Neuronal stem cell (in vitro differentiated cells): ENCODE results near the gene MAP3K4.

Experiments used
- DNase-seq: peaks from one replicate; pipeline ENCODE4 v3.0.0-alpha.2; 2013; ENCODE audit warnings: low spot score
- H2AFZ ChIP-seq: one replicate; pipeline ENCODE4 v1.6.1; 2013; ENCODE audit warnings: mild to moderate bottlenecking, low read length, inconsistent platforms
- H2AK5ac ChIP-seq: 2 replicates; pipeline ENCODE4 v1.6.1; 2013; ENCODE audit warnings: low read depth, mild to moderate bottlenecking, inconsistent platforms, low read length, moderate library complexity, mixed read lengths
- H2BK120ac ChIP-seq: 2 replicates; pipeline ENCODE4 v1.6.1; 2013; ENCODE audit warnings: low read depth, mild to moderate bottlenecking, inconsistent platforms, low read length, moderate library complexity, mixed read lengths
- H2BK12ac ChIP-seq: one replicate; pipeline ENCODE4 v1.6.1; 2013; ENCODE audit warnings: low read length, inconsistent platforms
- H2BK15ac ChIP-seq: 2 replicates; pipeline ENCODE4 v1.6.1; 2013; ENCODE audit warnings: mild to moderate bottlenecking, low read length, inconsistent platforms, mixed read lengths
- H2BK5ac ChIP-seq: one replicate; pipeline ENCODE4 v1.6.1; 2013; ENCODE audit warnings: inconsistent platforms, mild to moderate bottlenecking, low read length, moderate library complexity
- H3K14ac ChIP-seq: one replicate; pipeline ENCODE4 v1.6.1; 2013; ENCODE audit warnings: low read length, inconsistent platforms
- H3K18ac ChIP-seq: 2 replicates; pipeline ENCODE4 v1.6.1; 2013; ENCODE audit warnings: low read length, inconsistent platforms
- H3K23ac ChIP-seq: 2 replicates; pipeline ENCODE4 v1.6.1; 2013; ENCODE audit warnings: low read depth, mild to moderate bottlenecking, mixed read lengths, low read length, inconsistent platforms; ENCODE audit not compliant: poor library complexity
- H3K27ac ChIP-seq: replicated peaks from 3 replicates; pipeline ENCODE4 v1.5.1; 2013; ENCODE audit warnings: low read length, inconsistent platforms
- H3K27me3 ChIP-seq, 3 experiments: 2 replicates each; pipeline ENCODE4 v1.6.1; 2013; ENCODE audit warnings: low read length in 3 of 3, mild to moderate bottlenecking in 2 of 3, inconsistent platforms in 1 of 3, low read depth in 1 of 3, mixed read lengths in 1 of 3, moderate library complexity in 1 of 3; ENCODE audit not compliant: control insufficient read depth in 3 of 3, insufficient read depth in 3 of 3
- H3K36me3 ChIP-seq, 2 donors: replicated peaks in 1 of 2; 2 replicates each; pipeline ENCODE4 v1.6.1; 2013; ENCODE audit warnings: low read length in 2 of 2; ENCODE audit not compliant: control insufficient read depth in 2 of 2, insufficient read depth in 2 of 2
- H3K4ac ChIP-seq: 2 replicates; pipeline ENCODE4 v1.6.1; 2013; ENCODE audit warnings: inconsistent platforms, mild to moderate bottlenecking, low read length, moderate library complexity
- H3K4me1 ChIP-seq, 2 donors: 1 replicate in 1 of 2; 2 replicates in 1 of 2; pipeline ENCODE4 v1.6.1; 2013; ENCODE audit warnings: low read length in 2 of 2, low read depth in 1 of 2; ENCODE audit not compliant: control insufficient read depth in 2 of 2, insufficient read depth in 1 of 2
- H3K4me2 ChIP-seq: one replicate; pipeline ENCODE4 v1.6.1; 2013; ENCODE audit warnings: mild to moderate bottlenecking, low read length, inconsistent platforms; ENCODE audit not compliant: insufficient read depth, poor library complexity, severe bottlenecking
- H3K4me3 ChIP-seq, 2 donors: 2 replicates each; pipeline ENCODE4 v1.5.1; 2013; ENCODE audit warnings: low read length in 2 of 2, mild to moderate bottlenecking in 2 of 2, inconsistent platforms in 1 of 2, moderate library complexity in 1 of 2
- H3K79me1 ChIP-seq: one replicate; pipeline ENCODE4 v1.6.1; 2013; ENCODE audit warnings: low read depth, mild to moderate bottlenecking, inconsistent platforms, low read length, moderate library complexity
- H3K9ac ChIP-seq: one replicate; pipeline ENCODE4 v1.6.1; 2013; ENCODE audit warnings: mild to moderate bottlenecking, low read depth, low read length, inconsistent platforms; ENCODE audit not compliant: poor library complexity
- H3K9me3 ChIP-seq, 2 donors: replicated peaks in 1 of 2; 2 replicates each; pipeline versions ENCODE3 to v1.6.1; 2013; ENCODE audit warnings: low read length in 2 of 2, mild to moderate bottlenecking in 2 of 2, inconsistent platforms in 1 of 2, low read depth in 1 of 2, mixed read lengths in 1 of 2, moderate library complexity in 1 of 2; ENCODE audit not compliant: control insufficient read depth in 2 of 2, insufficient read depth in 1 of 2
- H4K8ac ChIP-seq: one replicate; pipeline ENCODE4 v1.6.1; 2013; ENCODE audit warnings: low read depth, mild to moderate bottlenecking, inconsistent platforms, low read length, moderate library complexity
- H4K91ac ChIP-seq: one replicate; pipeline ENCODE4 v1.6.1; 2013; ENCODE audit warnings: low read length, low read depth, mild to moderate bottlenecking, inconsistent platforms; ENCODE audit not compliant: poor library complexity
- WGBS, 2 donors: extraction: QIAGEN DNeasy Blood & Tissue Kit; methylation state at CpG; one replicate each; pipeline ENCODE4 v1.1.7; 2013; ENCODE audit warnings: missing lambda C conversion rate in 2 of 2, mixed read lengths in 1 of 2; ENCODE audit not compliant: insufficient read length in 2 of 2, insufficient replicate concordance in 1 of 2; ENCODE audit errors: extremely low coverage in 2 of 2; 5-methylcytosine and 5-hydroxymethylcytosine counted together

MAP3K4 gene

DNA sequence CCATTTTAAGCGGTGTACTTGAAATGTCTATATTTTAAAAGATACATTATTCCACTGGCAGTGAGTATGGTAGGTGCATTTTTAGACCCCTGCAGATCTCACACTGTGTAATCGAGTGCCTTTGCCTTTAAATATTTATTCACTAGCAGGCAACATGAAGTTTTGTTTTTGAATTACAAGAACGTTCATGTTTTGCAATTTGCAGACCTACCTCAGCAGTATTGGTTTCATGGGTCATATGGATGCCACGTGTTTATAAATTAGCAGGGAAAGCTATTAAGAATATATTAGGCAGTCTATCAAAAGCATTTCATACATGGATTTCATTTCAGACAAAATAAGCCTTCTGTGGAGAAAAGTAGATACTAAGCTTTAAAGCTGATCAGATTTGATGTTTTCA lies 7.2 kb downstream of the MAP3K4 start:
- peaks cover 0 to 7% of the 10 kb centered on the region in 2 donors for H3K36me3 ChIP-seq
- no peak overlapping the region for H3K14ac ChIP-seq
- WGBS, 2 donors = no CpG with 5 or more reads among the region's 4 CpGs

DNA sequence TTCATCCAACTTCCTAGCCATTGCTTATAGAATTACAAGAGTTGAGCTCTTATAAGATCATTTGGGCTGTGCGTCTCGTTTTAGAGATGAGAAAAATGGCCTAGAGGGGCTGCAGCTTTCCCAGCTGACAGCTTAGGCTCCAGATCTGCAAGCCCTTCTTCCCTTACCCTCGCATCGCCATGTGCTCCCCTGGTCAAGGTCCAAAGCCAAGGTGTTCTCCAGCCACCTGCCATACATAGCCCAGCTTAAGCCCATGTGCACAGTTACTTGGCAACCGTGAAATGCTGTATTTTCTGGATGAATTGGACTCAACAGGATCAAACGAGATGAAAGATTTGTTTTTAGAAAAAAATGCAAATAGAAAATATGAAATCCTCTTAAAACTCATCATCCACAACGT lies 7.9 kb downstream of the MAP3K4 start:
- Histone ChIP-seq H2BK5ac (no peak overlapping the region), H3K4me1 (peaks cover 2 to 4% of the 10 kb centered on the region in 2 donors), H3K18ac (no peak overlapping the region), H3K4me3 (no peak overlapping the region), H3K27ac (no peak overlapping the region), H3K36me3 (peaks cover 0 to 7% of the 10 kb centered on the region in 2 donors), H3K9ac (no peak overlapping the region), H2AK5ac (no peak overlapping the region), H3K4me2 (no peak overlapping the region), H3K4ac (no peak overlapping the region), H2AFZ (no peak overlapping the region), H4K91ac (no peak overlapping the region), H2BK120ac (no peak overlapping the region), H3K79me1 (peaks cover 8% of the 10 kb centered on the region), H2BK12ac (no peak overlapping the region), H3K14ac (no peak overlapping the region), H2BK15ac (no peak overlapping the region), H3K9me3 (peaks cover 2 to 3% of the 10 kb centered on the region in 2 donors), H4K8ac (no peak overlapping the region), H3K23ac (no peak overlapping the region), H3K27me3 (no peaks in the 10 kb centered on the region)
- no peak for DNase-seq
- no CpG with 5 or more reads among the region's 7 CpGs for WGBS, 2 donors

More for the DNA sequence above, 7.2 kb downstream of the MAP3K4 start:
- Histone ChIP-seq H2AK5ac (no peak overlapping the region), H2BK12ac (no peak overlapping the region), H3K18ac (no peak overlapping the region), H3K4me3 (no peak overlapping the region), H3K9ac (no peak overlapping the region), H3K27ac (no peak overlapping the region), H3K27me3 (no peaks in the 10 kb centered on the region), H2BK15ac (no peak overlapping the region), H3K9me3 (peaks cover 2 to 3% of the 10 kb centered on the region in 2 donors), H2BK5ac (no peak overlapping the region), H3K4me2 (no peak overlapping the region), H3K4me1 (peaks cover 2 to 4% of the 10 kb centered on the region in 2 donors), H3K4ac (no peak overlapping the region), H3K79me1 (peaks cover 8% of the 10 kb centered on the region), H3K23ac (no peak overlapping the region), H4K8ac (no peak overlapping the region), H2BK120ac (no peak overlapping the region), H2AFZ (no peak overlapping the region), H4K91ac (no peak overlapping the region)
- DNase-seq = no peak

DNA sequence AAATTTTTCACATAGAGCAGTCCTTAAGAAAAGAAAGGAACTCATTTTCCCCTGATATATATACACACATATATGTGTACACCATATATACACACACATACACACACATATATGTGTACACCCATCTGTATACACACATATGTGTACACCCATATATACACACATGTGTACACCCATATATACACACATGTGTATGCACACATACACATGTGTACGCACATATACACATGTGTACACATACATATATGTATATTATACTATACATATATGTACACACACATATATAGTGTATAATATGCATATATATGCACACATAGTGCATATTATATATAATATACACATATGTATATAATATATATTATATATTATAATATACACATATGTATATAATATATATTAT lies 9.1 kb downstream of the MAP3K4 start:
- H3K4me3 ChIP-seq = no peak overlapping the region
- WGBS, 2 donors = no CpG with 5 or more reads among the region's 1 CpG
- H2BK12ac ChIP-seq = no peak overlapping the region
- peaks cover 8% of the 10 kb centered on the region for H3K79me1 ChIP-seq
- H3K36me3 ChIP-seq = peaks cover 0 to 7% of the 10 kb centered on the region in 2 donors
- H2AFZ ChIP-seq = no peak overlapping the region
- H2AK5ac ChIP-seq = no peak overlapping the region
- H2BK120ac ChIP-seq = no peak overlapping the region
- DNase-seq = no peak
- no peak overlapping the region for H3K23ac ChIP-seq
- H3K27ac ChIP-seq = no peak overlapping the region
- H3K9me3 ChIP-seq = peaks cover 2 to 3% of the 10 kb centered on the region in 2 donors
- H3K4ac ChIP-seq = no peak overlapping the region
- no peak overlapping the region for H3K9ac ChIP-seq
- no peaks in the 10 kb centered on the region for H3K4me1 ChIP-seq
- H3K14ac ChIP-seq = no peak overlapping the region
- H3K4me2 ChIP-seq = no peak overlapping the region
- no peak overlapping the region for H3K18ac ChIP-seq
- H3K27me3 ChIP-seq = no peaks in the 10 kb centered on the region
- no peak overlapping the region for H4K91ac ChIP-seq
- no peak overlapping the region for H2BK15ac ChIP-seq
- no peak overlapping the region for H4K8ac ChIP-seq
- H2BK5ac ChIP-seq = no peak overlapping the region

DNA sequence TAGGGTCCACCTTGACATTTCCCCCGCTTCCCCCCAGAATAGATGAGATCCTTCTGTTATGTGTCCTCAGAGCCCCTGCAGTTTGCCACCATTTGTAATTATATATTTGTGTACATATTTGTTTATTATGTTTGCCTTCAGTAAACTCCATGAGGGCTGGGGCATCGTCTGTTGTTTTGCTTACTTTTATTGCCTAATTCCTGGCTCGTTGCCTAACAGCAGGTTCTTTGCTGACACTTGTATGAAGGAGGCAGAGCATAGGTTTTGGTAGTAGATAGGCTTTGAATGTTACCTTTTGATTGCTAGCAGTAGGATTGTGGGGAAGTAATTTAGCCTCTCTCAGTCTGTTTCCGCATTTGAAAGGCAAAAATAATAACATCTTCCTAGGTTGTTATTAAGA lies 9.9 kb downstream of the MAP3K4 start:
- H2AFZ ChIP-seq = no peak overlapping the region
- WGBS, 2 donors = no CpG with 5 or more reads among the region's 4 CpGs
- DNase-seq = no peak

More for the DNA sequence above, 9.9 kb downstream of the MAP3K4 start:
- H3K27ac ChIP-seq = no peak overlapping the region
- H2BK12ac ChIP-seq = no peak overlapping the region
- H2BK15ac ChIP-seq = no peak overlapping the region
- H2BK120ac ChIP-seq = no peak overlapping the region
- peaks cover 5% of the 10 kb centered on the region for H3K79me1 ChIP-seq
- H4K91ac ChIP-seq = no peak overlapping the region
- H3K18ac ChIP-seq = no peak overlapping the region
- H3K14ac ChIP-seq = no peak overlapping the region
- H2BK5ac ChIP-seq = no peak overlapping the region
- H3K36me3 ChIP-seq = peaks cover 0 to 7% of the 10 kb centered on the region in 2 donors
- H3K4me2 ChIP-seq = no peak overlapping the region
- no peak overlapping the region for H3K4ac ChIP-seq
- peaks cover 2 to 3% of the 10 kb centered on the region in 2 donors for H3K9me3 ChIP-seq
- no peak overlapping the region for H3K9ac ChIP-seq
- H3K4me1 ChIP-seq = no peaks in the 10 kb centered on the region
- no peak overlapping the region for H3K23ac ChIP-seq
- H2AK5ac ChIP-seq = no peak overlapping the region
- no peak overlapping the region for H3K4me3 ChIP-seq
- H3K27me3 ChIP-seq = no peaks in the 10 kb centered on the region
- H4K8ac ChIP-seq = no peak overlapping the region
